Measurements from ENCODE around the gene WDR1. TPM values are rescaled to one million over a fixed set of nuclear protein-coding genes. Genes with fewer than 3 reads are reported as not detected.

WDR1 gene
- total RNA-seq, 4 donors from 2014 or later: 196 to 268 (median 246) TPM

DNA sequence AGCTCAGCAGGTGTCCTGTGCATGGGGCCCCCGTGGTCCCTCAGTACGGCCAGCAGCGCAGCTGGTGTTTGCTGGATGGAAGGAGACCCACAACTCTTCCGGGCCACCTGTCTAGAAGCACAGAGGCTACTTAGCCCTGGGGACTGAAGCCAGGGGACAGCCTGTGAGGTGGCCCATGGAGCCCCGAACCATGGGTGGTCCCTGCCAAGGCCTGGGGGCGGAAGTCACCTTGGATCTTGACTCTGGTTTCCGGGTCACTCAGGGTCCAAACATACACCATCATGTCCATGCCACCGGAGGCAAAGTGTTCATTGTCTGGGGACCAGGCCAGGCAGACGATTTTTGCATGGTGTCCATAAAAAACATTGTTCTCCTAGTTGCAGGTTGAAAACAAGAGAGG is 39.5 kb downstream of the WDR1 start:
- Histone ChIP-seq H3K4me3 (no peak overlapping the region), H3K27me3 (no peaks in the 10 kb centered on the region), H3K9me3 (no peaks in the 10 kb centered on the region), H3K4me1 (no peaks in the 10 kb centered on the region), H3K36me3 (peaks cover 0 to 73% (median 36%) of the 10 kb centered on the region in 4 donors), H3K27ac (peak overlapping the region in 1 of 4 donors; percentile 9)
- in situ Hi-C loops (cut with MboI; ENCODE audit: low pct_ligation_motif_present in 1 of 4, low pct_unique_long_range_greater_than_20kb in 1 of 4, low sequenced_read_pairs in 3 of 4) (no loop called here), intact Hi-C loops (cut with DNase I; ENCODE audit: low total_unique reads) (no loop called here)
- WGBS, 2 donors (ENCODE audit: low coverage in 1 of 2): 90% methylated on average over 9 of the region's 9 CpGs; no CpG with 5 or more reads in 1 of the 2 donors
- no peak for DNase-seq
- no peak for TF ChIP-seq POLR2A (IDR thresholded peaks at IDR 0.05)
- TF ChIP-seq POLR2AphosphoS5 (IDR thresholded peaks at IDR 0.05): no peak
- TF ChIP-seq, protein P1, sequence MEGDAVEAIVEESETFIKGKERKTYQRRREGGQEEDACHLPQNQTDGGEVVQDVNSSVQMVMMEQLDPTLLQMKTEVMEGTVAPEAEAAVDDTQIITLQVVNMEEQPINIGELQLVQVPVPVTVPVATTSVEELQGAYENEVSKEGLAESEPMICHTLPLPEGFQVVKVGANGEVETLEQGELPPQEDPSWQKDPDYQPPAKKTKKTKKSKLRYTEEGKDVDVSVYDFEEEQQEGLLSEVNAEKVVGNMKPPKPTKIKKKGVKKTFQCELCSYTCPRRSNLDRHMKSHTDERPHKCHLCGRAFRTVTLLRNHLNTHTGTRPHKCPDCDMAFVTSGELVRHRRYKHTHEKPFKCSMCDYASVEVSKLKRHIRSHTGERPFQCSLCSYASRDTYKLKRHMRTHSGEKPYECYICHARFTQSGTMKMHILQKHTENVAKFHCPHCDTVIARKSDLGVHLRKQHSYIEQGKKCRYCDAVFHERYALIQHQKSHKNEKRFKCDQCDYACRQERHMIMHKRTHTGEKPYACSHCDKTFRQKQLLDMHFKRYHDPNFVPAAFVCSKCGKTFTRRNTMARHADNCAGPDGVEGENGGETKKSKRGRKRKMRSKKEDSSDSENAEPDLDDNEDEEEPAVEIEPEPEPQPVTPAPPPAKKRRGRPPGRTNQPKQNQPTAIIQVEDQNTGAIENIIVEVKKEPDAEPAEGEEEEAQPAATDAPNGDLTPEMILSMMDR (IDR thresholded peaks at IDR 0.05): no peak
- no peak for TF ChIP-seq EP300 (IDR thresholded peaks at IDR 0.05; ENCODE audit: low read depth)

DNA sequence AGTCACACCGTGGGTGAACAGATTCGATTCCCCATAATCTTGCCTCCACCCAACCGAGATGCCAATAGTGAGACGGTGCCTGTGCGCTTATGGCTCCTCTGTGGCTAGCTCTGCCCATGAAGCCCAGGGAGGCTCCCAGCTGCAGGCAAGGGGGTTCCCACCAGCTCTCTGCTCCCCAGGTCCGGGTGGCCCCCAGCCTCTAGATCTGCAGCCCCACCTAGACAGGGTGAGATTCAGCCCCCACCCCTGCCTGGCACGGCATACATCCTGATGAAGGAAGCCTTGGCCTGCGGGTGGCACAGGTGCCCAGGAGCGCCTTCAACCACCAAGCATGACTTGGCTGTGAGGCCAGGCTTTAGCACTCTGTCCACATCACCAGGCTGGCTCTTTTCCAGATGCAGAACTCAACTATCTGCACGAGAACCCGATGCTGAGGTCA is 40.6 kb downstream of the WDR1 start:
- in situ Hi-C loops (cut with MboI; ENCODE audit: low pct_ligation_motif_present in 1 of 4, low pct_unique_long_range_greater_than_20kb in 1 of 4, low sequenced_read_pairs in 3 of 4): no loop called here
- no peak for DNase-seq
- WGBS, 2 donors (ENCODE audit: low coverage in 1 of 2): 86 to 89% methylated on average over 4 to 9 of the region's 11 CpGs
- TF ChIP-seq POLR2AphosphoS5 (IDR thresholded peaks at IDR 0.05) (peak in 1 of 3 donors; percentile 13), EP300 (IDR thresholded peaks at IDR 0.05; ENCODE audit: low read depth) (no peak), POLR2A (IDR thresholded peaks at IDR 0.05) (no peak)
- TF ChIP-seq, protein P1 (IDR thresholded peaks at IDR 0.05): no peak
- peaks cover 0 to 68% (median 32%) of the 10 kb centered on the region in 4 donors for H3K36me3 ChIP-seq
- intact Hi-C loops (cut with DNase I; ENCODE audit: low total_unique reads): no loop called here
- no peaks in the 10 kb centered on the region for H3K27me3 ChIP-seq
- no peak overlapping the region for H3K27ac ChIP-seq
- H3K9me3 ChIP-seq: no peaks in the 10 kb centered on the region
- H3K4me3 ChIP-seq: no peak overlapping the region
- H3K4me1 ChIP-seq: no peaks in the 10 kb centered on the region

DNA sequence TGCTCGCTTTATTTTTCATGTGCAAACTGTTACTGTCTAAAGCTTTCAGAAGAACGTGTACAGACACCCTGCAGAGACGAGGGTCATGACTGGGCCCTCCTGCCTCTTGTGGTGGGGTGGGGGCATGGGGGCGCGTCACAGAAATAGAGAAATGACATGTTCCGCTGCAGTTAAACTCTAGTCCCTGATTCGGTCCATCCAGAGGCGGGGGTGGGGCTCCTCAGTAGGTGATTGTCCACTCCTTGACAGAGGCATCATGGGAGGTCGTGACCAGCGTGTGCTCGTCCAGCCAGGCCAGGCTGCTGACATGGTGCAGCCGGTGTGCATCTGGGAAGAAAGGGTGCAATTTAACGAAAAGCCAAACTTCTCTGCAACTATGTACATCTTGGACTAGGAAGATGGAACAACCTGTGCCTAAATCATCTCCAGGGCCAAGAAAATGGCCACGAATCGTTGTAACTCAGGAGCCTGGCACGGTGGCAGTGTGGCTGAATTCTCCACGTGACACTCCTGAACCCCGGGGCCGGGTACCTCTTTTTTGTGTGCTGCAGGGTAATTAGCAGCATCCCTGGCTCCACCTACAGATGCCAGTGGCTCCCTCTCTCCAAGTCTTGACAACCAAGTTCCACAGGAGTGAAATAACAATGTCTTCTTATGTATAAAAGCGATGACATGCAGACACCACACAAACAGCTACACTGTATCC is 41.3 kb downstream of the WDR1 start:
- DNase-seq: no peak
- H3K9me3 ChIP-seq: no peaks in the 10 kb centered on the region
- H3K4me1 ChIP-seq: no peaks in the 10 kb centered on the region
- in situ Hi-C loops (cut with MboI; ENCODE audit: low pct_ligation_motif_present in 1 of 4, low pct_unique_long_range_greater_than_20kb in 1 of 4, low sequenced_read_pairs in 3 of 4): no loop called here
- intact Hi-C loops (cut with DNase I; ENCODE audit: low total_unique reads): no loop called here
- TF ChIP-seq EP300 (IDR thresholded peaks at IDR 0.05; ENCODE audit: low read depth) (no peak), POLR2A (IDR thresholded peaks at IDR 0.05) (no peak), POLR2AphosphoS5 (IDR thresholded peaks at IDR 0.05) (no peak)
- TF ChIP-seq, protein P1 (IDR thresholded peaks at IDR 0.05): no peak
- peaks cover 0 to 62% (median 29%) of the 10 kb centered on the region in 4 donors for H3K36me3 ChIP-seq
- H3K27me3 ChIP-seq: no peaks in the 10 kb centered on the region
- 83 to 92% methylated on average over 2 to 20 of the region's 20 CpGs for WGBS, 2 donors (ENCODE audit: low coverage in 1 of 2)
- H3K4me3 ChIP-seq: no peak overlapping the region
- no peak overlapping the region for H3K27ac ChIP-seq

DNA sequence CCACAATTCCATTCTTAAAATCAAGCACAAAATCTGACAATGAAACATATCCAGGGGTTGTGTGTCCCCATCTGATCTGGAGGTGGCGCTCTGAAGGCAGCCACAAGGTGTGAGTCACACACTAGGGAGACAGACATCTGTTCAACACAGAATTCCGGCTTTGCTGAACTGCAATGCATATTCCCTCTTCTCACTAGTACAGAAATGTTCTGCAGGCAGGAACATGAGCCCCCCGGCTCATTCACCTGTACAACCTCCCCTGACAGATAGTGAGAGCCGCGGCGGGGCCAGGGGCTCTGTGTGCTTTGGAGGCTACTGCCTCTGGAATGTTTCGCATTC is 41.9 kb downstream of the WDR1 start:
- in situ Hi-C loops (cut with MboI; ENCODE audit: low pct_ligation_motif_present in 1 of 4, low pct_unique_long_range_greater_than_20kb in 1 of 4, low sequenced_read_pairs in 3 of 4): no loop called here
- no peak for DNase-seq
- intact Hi-C loops (cut with DNase I; ENCODE audit: low total_unique reads): no loop called here
- Histone ChIP-seq H3K27ac (no peak overlapping the region), H3K27me3 (no peaks in the 10 kb centered on the region), H3K4me1 (no peaks in the 10 kb centered on the region), H3K36me3 (peaks cover 0 to 56% (median 26%) of the 10 kb centered on the region in 4 donors), H3K4me3 (no peak overlapping the region), H3K9me3 (no peaks in the 10 kb centered on the region)
- 80 to 92% methylated on average over 3 to 7 of the region's 7 CpGs for whole genome bisulfite sequencing, 2 donors (ENCODE audit: low coverage in 1 of 2)
- TF ChIP-seq, protein P1 (IDR thresholded peaks at IDR 0.05): no peak
- TF ChIP-seq POLR2A (IDR thresholded peaks at IDR 0.05): no peak
- no peak for TF ChIP-seq EP300 (IDR thresholded peaks at IDR 0.05; ENCODE audit: low read depth)
- TF ChIP-seq POLR2AphosphoS5 (IDR thresholded peaks at IDR 0.05): no peak

All from transverse colon (tissue), 4 donors.